Neural progenitor cell (in vitro differentiated cells): ENCODE data around the gene STK24.

Experiments used
- EZH2 ChIP-seq: fragments of 200-600 bp; sonication (generic); IDR thresholded peaks from 2 replicates; pipeline ENCODE4 v1.6.1; 2017; ENCODE audit warnings: antibody characterized with exemption, mild to moderate bottlenecking, moderate library complexity
- TF ChIP-seq, protein P1 (sequence below): fragments of 200-600 bp; sonication (generic); IDR thresholded peaks from 2 replicates; pipeline ENCODE4 v1.5.1; 2017; ENCODE audit warnings: antibody characterized with exemption, mild to moderate bottlenecking

DNA sequence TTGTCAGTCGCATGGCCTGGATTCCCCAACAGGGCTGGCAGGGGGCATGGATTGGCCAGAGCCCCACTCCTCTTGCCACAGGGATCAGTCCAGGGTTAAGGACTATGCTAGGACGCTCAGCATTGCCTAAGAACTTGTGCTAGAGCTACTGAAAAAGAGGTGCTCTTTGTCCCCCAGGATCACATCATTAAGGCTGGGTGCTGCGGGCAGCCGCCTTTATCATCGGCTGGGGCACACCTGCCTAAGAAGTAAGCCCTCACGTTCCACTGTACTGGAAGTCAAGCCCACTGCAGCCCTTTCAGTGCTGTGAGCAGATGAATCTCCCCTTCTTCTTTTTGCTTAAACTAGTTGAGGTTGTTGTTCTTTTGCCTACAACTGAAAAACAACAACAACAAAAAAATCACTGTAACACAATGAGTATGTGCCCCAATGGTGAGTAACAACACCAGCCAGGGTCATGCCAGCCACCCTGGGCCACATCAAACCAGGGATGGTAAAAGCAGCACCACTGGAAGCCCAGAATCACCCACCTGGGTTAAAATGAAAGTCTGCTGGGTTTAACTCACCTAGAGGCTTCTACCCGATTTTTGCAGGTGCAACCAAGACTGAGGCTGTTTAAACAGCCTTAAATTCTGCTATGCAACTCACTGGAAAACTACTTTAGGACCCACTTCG is 20.6 kb downstream of the STK24 start:
- TF ChIP-seq, protein P1, sequence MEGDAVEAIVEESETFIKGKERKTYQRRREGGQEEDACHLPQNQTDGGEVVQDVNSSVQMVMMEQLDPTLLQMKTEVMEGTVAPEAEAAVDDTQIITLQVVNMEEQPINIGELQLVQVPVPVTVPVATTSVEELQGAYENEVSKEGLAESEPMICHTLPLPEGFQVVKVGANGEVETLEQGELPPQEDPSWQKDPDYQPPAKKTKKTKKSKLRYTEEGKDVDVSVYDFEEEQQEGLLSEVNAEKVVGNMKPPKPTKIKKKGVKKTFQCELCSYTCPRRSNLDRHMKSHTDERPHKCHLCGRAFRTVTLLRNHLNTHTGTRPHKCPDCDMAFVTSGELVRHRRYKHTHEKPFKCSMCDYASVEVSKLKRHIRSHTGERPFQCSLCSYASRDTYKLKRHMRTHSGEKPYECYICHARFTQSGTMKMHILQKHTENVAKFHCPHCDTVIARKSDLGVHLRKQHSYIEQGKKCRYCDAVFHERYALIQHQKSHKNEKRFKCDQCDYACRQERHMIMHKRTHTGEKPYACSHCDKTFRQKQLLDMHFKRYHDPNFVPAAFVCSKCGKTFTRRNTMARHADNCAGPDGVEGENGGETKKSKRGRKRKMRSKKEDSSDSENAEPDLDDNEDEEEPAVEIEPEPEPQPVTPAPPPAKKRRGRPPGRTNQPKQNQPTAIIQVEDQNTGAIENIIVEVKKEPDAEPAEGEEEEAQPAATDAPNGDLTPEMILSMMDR, result no peak
- no peak for TF ChIP-seq EZH2
